ENCODE results near the gene CCT8. TPM values are rescaled to one million over a fixed set of nuclear protein-coding genes. Genes with fewer than 3 reads are reported as not detected.
A peak's percentile ranks its signal among the peaks of the same experiment; 100 is the strongest.

Gene CCT8
- total and polyA plus RNA-seq, 9 of the 15 experiments (the other 6 are each of a cell fraction or from before 2014, with no cell fraction given) = 451 to 1,153 (median 677) TPM

DNA sequence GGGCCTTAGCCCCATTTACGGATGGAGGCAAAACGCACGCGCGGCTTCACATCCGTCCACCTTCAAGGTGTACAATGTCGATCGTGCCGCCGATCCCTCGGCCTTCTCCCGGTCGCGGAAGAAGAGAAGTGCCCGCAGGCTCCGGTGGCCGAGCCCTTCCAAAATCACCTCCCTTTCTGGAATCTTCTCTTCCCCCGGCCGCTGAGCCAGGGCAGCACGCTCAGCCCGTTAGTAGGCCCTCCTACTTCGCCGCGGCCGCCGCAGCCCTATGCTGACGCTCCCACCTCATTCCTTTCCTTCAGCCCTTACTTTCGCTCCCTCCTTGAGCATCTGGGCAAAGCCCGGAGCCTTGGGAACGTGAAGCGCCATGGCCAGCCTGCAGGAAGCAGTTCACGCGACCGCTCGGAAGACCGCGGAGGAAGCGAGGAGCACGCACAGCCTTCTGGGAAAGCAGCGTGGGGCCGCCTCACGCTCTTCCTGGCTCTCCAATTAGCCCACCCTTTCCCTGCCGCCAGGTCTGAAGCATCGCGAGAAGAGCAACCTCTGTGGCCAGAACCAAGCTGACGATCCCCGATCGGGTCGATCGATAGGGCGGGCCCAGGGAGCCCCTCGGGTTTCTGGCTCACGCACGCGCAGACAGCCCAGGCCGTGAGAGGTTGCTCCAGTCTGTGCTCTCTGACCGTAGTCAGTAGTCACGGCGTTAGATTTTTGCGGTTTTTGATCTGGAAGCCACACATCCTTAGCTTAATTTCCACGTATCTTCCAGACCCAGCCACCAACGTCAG is at the start of gene CCT8 (continued):
- TF ChIP-seq FOXO4 (CRISPR knock-in tag; IDR thresholded peaks at IDR 0.05) (no peak), ZFP1 (CRISPR knock-in tag; IDR thresholded peaks at IDR 0.05) (no peak), NONO (IDR thresholded peaks at IDR 0.05; ENCODE audit: low read depth in 2 of 2, low read length in 1 of 2) (no peak), RBM17 (IDR thresholded peaks at IDR 0.05; ENCODE audit: borderline replicate concordance, low read depth, low read length) (no peak), NCOA4 (IDR thresholded peaks at IDR 0.05; ENCODE audit: partially characterized antibody) (no peak), PHF8 (IDR thresholded peaks at IDR 0.05; ENCODE audit: borderline replicate concordance, low read length) (peak; percentile 100), KDM2B (CRISPR knock-in tag; IDR thresholded peaks at IDR 0.05) (no peak), JUN (IDR thresholded peaks at IDR 0.05; ENCODE audit: borderline replicate concordance, low read depth, low read length) (no peak), JUN (CRISPR knock-in tag; IDR thresholded peaks at IDR 0.05; ENCODE audit: borderline replicate concordance) (no peak), SMARCA5 (IDR thresholded peaks at IDR 0.05) (no peak), BHLHE40 (IDR thresholded peaks at IDR 0.05; ENCODE audit: low read length) (peak; percentile 94), HBP1 (CRISPR knock-in tag; IDR thresholded peaks at IDR 0.05) (peak; percentile 77; the same call in 1 of the 2 replicates), ZNF140 (CRISPR knock-in tag; IDR thresholded peaks at IDR 0.05) (no peak), GTF2E2 (tag; IDR thresholded peaks at IDR 0.05) (no peak), HMGN3 (IDR thresholded peaks at IDR 0.05; ENCODE audit: borderline replicate concordance, extremely low read depth, insufficient read length, low read depth, low read length) (peak; percentile 74), ELK1 (CRISPR knock-in tag; IDR thresholded peaks at IDR 0.05) (no peak), DEAF1 (CRISPR knock-in tag; IDR thresholded peaks at IDR 0.05) (no peak), POLR2A (conservative IDR thresholded peaks at IDR 0.05) (peak; percentile 99)
- TF ChIP-seq, protein P1, sequence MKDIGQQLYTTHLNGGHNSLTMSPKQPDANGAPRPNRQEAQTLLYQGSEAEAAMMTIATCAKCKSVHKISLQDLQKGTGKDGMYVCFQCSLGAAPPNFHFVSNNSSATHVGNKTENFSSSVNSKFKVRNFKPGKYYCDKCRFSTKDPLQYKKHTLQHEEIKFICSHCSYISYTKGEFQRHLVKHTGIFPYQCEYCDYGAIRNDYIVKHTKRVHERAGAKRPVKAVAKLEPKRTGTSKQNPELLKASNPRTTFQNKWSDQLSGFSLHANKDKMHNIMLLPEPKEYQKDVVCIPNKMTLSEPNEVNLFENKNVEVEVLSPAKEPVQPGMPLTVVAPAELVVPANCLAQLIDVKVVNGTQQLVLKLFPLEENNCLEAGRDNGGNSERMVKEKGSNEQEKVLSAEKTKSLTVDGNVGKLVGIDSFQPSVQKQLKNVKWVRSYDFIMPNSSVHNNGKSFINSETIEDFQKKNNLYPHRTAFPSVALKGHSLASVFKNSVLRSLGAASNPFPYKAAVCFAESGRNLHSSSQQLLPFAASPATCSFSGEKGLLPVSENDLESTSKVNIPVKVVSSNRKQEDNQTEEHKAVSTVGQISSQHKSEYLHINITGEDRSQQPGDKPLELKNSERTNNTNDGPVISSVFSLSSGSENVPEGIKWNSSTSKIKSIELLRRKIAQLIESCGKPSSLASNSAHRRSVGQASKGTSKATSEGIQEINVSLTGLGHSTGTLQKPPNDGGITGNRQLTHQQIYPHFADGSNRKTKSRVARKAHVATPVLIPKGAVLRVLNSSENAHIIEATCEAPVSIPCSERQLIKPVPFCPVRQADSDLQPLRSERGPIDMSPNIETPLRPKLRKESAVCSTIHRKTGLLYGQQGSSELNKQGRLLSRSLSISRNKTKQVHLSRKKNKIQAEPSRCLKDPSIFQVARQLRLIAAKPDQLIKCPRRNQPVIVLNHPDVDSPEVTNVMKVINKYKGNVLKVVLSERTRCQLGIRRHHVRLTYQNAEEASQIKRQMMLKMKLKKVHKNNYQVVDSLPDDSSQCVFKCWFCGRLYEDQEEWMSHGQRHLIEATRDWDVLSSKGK (CRISPR knock-in tag; IDR thresholded peaks at IDR 0.05) = no peak

All from K562 (cell line).